ENCODE results near the gene CTCF.

CTCF gene

DNA sequence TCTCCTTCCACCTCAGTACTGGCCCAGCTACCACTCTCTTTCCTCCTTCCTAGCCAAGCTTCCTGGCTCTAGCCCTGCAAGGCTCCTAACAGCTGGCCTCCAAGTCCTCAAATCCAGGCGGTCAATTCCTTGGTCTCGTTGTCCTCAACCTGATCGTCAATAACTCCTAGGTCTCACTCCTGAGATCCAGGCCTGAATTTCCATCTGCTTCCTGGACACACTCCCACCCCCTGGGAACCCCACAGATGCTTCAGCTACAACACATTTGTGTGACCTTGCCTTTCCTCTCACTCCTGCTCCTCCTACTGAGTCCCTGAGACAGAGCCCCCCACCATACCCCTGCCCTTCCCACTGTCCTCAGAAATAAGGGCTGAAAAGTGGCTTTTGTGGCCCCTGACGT lies 101.9 kb downstream of the CTCF start:
- Mint-ChIP-seq H3K27ac (no peak overlapping the region), H3K4me1 (ENCODE audit: low read depth) (peaks cover 20% of the 10 kb centered on the region), H3K27me3 (no peaks in the 10 kb centered on the region), H3K4me3 (no peak overlapping the region), H3K9me3 (ENCODE audit: low read depth) (no peaks in the 10 kb centered on the region), H3K36me3 (peaks cover 5% of the 10 kb centered on the region)

DNA sequence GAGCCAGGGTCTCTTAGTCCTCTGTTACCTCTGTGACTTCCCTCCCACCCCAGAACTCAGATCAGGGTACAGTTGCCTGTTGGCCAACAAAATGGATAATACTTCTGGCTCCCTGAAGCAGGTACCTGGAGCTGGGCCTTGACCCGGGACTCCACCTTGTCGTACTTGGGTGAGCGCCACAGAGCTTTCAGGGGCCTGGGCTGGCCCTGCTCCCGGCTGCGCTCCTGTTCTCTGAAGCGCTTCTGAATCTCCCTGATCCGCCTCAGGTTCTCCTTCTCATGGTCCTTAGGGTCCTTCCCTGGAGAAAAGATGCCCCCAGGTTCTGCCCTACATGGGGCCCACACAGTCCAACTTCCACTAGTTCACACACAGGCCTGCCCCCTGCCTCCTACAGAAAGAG lies 102.5 kb downstream of the CTCF start:
- Mint-ChIP-seq H3K27ac (no peak overlapping the region), H3K36me3 (peaks cover 5% of the 10 kb centered on the region), H3K4me1 (ENCODE audit: low read depth) (peaks cover 20% of the 10 kb centered on the region), H3K9me3 (ENCODE audit: low read depth) (no peaks in the 10 kb centered on the region), H3K4me3 (peak overlapping the region; percentile 30), H3K27me3 (no peaks in the 10 kb centered on the region)

DNA sequence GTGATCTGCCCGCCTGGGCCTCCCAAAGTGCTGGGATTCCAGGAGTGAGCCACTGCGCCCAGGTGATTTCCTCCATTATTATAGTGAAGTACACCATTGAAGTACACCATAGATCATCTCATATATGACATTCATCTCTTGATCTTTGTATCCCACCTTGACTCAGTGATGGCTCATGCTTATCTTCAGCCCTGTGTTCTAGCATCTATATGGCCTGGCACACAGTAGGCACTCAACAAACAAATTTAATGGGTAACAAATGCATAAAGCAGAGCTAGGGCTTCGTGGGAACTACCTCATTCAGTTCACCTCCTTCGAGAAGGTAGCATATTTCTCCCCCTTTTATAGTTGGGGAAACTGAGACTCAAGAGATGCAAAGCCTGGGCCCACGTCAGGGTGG lies 103.3 kb downstream of the CTCF start:
- H3K27me3 Mint-ChIP-seq, result no peaks in the 10 kb centered on the region
- H3K9me3 Mint-ChIP-seq (ENCODE audit: low read depth), result no peaks in the 10 kb centered on the region
- H3K36me3 Mint-ChIP-seq, result peaks cover 5% of the 10 kb centered on the region
- H3K4me1 Mint-ChIP-seq (ENCODE audit: low read depth), result peaks cover 20% of the 10 kb centered on the region
- H3K4me3 Mint-ChIP-seq, result peak overlapping the region; percentile 74
- H3K27ac Mint-ChIP-seq, result no peak overlapping the region

DNA sequence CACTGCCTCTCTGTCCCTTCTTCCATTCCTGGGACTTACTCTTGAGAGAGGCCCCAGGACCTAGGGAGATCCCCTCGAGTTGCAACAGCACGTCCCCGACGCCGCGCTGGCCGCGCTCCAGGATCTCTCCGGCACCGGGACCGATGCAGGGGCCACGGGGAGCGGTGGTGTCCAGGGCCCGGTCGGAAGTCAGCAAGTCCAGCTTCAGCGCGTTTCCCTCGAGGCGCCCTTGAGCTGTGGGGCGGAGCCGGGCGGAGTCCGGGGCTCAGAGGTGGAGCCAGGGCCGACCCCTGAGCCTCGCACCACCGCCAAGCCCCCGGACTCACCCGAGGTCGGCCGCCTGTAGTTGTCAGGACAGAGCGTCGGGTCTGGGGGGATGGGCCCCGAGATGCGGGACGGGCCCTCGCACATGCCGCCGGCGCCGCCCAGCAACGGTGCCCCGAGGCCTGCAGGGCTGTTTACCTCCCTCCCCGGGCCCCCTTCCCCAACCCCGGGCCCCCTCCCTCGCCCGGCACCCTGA lies 103.8 kb downstream of the CTCF start:
- no peaks in the 10 kb centered on the region for H3K27me3 Mint-ChIP-seq
- no peaks in the 10 kb centered on the region for H3K9me3 Mint-ChIP-seq (ENCODE audit: low read depth)
- peaks cover 5% of the 10 kb centered on the region for H3K36me3 Mint-ChIP-seq
- H3K4me1 Mint-ChIP-seq (ENCODE audit: low read depth), result peaks cover 19% of the 10 kb centered on the region
- no peak overlapping the region for H3K27ac Mint-ChIP-seq
- H3K4me3 Mint-ChIP-seq, result peak overlapping the region; percentile 74

DNA sequence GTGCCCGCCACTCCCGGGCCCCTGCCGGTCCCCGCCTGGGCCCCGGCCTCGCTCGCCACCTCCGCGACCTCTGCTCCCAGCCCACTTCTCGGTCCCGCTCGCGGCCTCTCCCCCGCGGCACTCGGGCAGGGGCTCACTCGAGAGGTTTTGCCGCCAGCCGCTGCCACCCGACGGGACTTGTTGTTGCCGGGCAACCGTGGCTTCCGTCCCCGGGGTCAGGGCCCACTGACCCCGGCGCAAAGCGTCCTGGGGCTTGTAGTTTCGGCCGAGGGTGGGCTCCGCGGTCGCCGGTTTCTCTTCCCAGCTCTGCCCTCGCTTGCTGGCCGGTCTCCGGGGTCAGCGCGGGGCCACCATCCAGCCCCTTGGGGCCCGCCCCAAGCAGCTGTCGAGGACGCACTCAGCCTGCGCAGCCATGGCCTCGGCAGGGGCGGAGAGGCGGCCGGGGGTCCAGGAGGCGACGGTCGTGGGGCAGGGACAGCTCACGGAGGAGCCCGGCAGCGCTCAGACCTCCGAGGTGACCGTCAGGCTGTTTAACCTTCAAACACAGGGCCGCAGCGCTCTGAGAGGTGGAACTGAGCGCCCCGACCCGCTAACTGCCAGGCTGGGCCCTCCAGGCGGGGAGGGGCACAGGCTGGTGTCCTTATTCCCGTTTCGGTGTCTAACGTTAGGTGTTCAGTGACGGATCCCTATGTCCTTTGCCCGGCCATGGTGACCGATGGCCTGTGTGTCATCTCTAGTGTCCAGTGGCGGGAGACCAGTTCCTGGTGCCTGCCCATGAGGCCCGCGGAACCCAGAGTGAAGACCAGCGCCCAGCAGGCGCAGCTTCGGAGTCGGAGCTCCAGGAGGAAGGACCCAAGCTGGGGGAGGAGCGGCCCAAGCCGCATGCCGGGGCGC lies 104.5 kb downstream of the CTCF start, which contains the start of the genes C16orf86 and ENKD1:
TSS of gene C16orf86 (plus strand) at position 256 of the 894 bp plus-strand sequence. CDS start at position 413, 157 bp downstream.
TSS of gene ENKD1 (minus strand) at position 192 of the 894 bp plus-strand sequence. CDS start 308 bp downstream, outside the sequence.
- Mint-ChIP-seq H3K9me3 (ENCODE audit: low read depth) (no peaks in the 10 kb centered on the region), H3K4me1 (ENCODE audit: low read depth) (peaks cover 16% of the 10 kb centered on the region), H3K36me3 (peaks cover 5% of the 10 kb centered on the region), H3K27me3 (no peaks in the 10 kb centered on the region), H3K4me3 (peak within 1 kb of the TSS; percentile 81), H3K27ac (peak within 1 kb of the TSS; percentile 68)

DNA sequence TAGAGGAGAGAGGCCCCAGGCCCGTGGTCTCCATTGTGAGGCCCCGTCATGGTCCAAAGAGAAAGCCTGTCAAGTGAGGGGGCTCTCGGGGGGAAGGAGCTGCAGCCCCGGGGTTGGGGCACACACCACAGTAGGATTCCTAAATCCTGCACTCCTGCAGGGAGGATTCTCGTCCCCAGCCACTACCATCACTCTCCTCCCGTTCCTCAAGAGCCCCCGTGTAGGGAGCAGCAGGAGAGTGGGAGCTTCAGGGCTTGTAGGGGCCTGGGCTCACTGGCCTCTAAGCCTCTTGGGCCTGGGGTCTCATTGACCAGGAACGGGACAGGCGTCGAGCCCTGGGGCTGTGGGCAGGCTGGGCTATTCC lies 105.1 kb downstream of the CTCF start:
- Mint-ChIP-seq H3K4me1 (ENCODE audit: low read depth) (peaks cover 16% of the 10 kb centered on the region), H3K27ac (peak overlapping the region; percentile 68), H3K9me3 (ENCODE audit: low read depth) (no peaks in the 10 kb centered on the region)

DNA sequence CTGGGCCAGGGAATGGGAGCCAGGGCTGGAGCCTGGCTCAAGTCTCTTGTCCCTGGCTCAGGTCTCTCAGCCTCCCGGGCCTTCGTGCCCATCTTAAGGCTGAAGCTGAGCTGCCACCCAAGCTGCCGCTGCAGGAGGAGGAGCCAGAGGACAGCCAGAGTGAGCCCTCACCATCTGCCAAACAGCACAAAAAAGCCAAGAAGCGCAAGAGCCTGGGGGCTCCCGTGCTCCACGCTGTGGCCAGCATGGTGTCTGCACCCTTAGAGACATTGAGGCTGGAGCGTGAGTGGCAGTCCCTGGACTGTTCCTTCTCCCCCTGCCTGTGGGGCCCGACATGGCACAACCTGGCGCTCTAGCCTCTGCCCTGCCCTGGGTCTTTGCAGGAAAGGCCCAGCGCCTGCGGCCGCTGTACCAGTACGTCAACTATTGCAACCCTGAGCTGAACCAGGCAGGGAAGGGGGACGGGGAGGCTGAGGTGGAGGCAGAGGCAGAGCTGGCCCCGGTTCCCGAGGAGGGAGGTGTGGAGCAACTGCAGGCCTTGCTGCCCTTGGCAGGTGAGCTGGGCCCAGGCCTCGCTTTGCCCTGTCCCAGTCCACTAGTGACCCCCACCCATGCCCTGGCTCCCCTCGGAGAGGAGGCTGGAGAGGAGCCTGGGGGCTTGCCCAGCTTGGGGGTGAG lies 105.6 kb downstream of the CTCF start:
- H3K36me3 Mint-ChIP-seq, result peaks cover 5% of the 10 kb centered on the region
- peaks cover 15% of the 10 kb centered on the region for H3K4me1 Mint-ChIP-seq (ENCODE audit: low read depth)

More for the DNA sequence above, 105.1 kb downstream of the CTCF start:
- peaks cover 5% of the 10 kb centered on the region for H3K36me3 Mint-ChIP-seq
- H3K27me3 Mint-ChIP-seq, result no peaks in the 10 kb centered on the region
- H3K4me3 Mint-ChIP-seq, result peak overlapping the region; percentile 81

DNA sequence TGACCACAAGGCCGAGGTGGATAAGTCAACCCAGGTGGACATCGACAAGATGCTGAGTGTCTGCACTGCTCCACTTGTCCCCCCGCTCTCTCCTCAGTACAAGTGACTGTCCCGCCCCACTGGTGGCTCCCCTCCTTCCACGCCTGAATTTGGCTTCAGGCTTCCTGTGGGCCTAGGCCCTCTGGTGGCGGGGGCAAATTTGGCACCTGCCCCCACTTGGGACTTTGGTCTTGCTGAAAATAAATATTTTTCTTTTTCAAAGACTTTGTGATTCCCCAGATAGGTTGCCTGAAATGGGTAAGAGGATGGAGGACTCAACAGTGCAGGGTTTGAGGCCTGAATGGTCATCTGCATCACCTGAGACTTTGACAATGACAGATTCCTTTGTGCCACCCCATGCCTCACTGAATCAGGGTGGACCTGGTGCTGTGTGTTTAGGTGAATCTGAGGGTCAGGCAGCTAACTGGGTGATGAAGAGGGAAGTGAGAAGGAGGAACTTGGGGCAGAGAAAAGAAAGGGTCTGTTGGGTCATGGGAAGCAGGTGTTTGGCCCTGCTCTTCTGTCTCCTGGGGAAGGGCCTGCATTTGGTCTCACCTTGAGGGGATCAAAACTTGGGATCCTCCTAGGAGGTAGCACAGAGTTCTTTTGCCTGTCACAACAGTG lies 106.3 kb downstream of the CTCF start:
- no peaks in the 10 kb centered on the region for H3K27me3 Mint-ChIP-seq
- H3K27ac Mint-ChIP-seq, result no peak overlapping the region
- no peak overlapping the region for H3K4me3 Mint-ChIP-seq
- H3K36me3 Mint-ChIP-seq, result peaks cover 5% of the 10 kb centered on the region
- peaks cover 14% of the 10 kb centered on the region for H3K4me1 Mint-ChIP-seq (ENCODE audit: low read depth)
- no peaks in the 10 kb centered on the region for H3K9me3 Mint-ChIP-seq (ENCODE audit: low read depth)

More for the DNA sequence above, 105.6 kb downstream of the CTCF start:
- H3K27me3 Mint-ChIP-seq, result no peaks in the 10 kb centered on the region
- H3K4me3 Mint-ChIP-seq, result peak overlapping the region; percentile 81
- no peak overlapping the region for H3K27ac Mint-ChIP-seq
- no peaks in the 10 kb centered on the region for H3K9me3 Mint-ChIP-seq (ENCODE audit: low read depth)

DNA sequence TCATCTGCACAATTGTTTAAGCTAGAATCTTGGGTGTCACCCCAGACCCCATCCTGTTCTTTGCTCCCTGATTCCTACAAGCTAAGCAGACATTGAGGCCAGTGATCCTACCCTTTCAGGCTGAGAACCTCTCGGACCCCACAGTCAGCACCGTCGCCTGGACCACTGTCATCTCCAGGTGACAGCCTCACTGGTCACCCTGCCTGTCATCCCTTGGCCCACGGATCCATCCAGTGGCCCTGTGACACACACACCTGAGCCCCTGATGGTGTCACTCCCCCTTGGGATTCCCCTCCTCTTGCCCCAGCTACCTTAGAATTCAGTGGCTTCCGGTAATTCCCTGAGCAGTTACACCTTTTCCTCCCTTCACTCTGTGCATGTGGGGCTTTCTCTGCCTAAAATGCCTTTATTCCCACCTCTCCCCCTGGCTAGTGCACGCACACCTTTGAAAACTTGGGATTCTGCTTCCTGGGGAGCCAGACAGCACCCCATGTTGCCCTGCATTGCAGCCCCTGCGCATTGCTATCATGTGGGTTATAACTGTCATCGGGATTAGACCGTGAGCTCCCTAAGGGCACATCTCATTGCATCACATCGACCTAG lies 107.3 kb downstream of the CTCF start:
- H3K36me3 Mint-ChIP-seq, result peaks cover under 1% of the 10 kb centered on the region
- no peak overlapping the region for H3K27ac Mint-ChIP-seq
- no peaks in the 10 kb centered on the region for H3K27me3 Mint-ChIP-seq
- no peaks in the 10 kb centered on the region for H3K9me3 Mint-ChIP-seq (ENCODE audit: low read depth)
- H3K4me1 Mint-ChIP-seq (ENCODE audit: low read depth), result peaks cover 14% of the 10 kb centered on the region
- H3K4me3 Mint-ChIP-seq, result no peak overlapping the region

DNA sequence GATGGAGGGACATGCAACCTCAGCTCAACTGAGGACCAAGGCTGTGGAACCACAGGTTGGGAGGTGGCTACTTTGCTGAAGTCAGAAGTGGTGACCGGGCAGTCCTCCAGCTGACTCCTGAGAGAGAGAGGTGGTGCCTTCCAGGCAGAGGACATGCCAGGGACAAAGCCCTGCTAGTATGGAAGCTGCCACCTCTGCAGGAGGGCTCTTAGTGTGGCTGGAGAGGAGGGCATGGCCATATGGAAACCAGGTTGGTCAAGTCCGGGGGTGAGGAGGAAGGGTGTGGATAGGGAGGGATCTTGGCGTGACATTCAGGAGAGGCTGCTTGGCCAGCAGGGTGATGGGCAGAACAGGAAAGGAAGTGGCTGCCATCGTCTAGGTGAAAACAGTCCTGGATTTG lies 110.0 kb downstream of the CTCF start:
- Mint-ChIP-seq H3K9me3 (ENCODE audit: low read depth) (no peaks in the 10 kb centered on the region), H3K4me3 (no peak overlapping the region), H3K27ac (no peak overlapping the region), H3K27me3 (no peaks in the 10 kb centered on the region), H3K4me1 (ENCODE audit: low read depth) (peaks cover 6% of the 10 kb centered on the region), H3K36me3 (no peaks in the 10 kb centered on the region)

DNA sequence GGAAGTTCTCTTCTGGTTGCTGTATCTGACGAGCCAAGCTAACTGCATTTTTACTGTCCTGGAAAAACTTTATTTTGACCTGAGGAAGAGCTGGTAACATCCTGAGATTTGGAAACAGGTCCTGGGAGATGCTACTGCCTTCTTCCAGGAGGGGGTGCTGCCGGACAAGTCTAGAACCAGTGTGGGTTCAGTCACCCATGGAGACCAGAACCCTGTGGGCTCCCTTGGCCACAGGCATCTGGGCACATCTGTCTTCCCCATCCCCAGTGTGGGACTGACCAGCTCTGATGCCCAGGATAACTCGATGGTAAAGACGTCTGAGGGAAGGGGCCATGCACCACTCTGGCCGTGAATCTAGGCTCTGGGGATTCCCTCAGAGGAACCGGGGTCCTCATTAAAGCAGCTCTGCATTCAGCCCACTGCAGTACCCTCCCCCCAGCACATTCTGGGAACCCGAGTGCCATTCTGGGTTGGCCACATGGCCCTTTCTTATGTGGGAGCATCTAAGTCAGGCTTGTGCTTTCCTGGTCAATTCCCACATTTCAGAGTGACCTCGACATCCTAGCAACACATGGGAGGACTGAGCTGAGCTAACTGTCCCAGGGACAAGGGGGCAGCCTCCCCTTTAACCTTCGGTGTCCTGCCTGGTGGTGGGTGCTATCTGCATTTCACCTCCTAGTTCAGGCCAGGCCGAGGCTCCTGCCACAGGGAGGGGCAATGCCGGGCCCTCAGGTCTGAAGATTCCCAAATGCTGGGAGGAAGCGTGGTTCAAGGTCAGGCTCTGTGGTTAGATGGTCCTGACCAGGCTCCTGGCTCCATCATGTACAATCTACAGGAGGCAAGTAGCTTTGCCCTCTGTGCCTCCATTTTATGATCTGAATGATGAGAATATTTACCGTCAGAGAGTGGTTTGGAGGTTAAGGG lies 110.7 kb downstream of the CTCF start:
- H3K27ac Mint-ChIP-seq, result no peak overlapping the region
- H3K27me3 Mint-ChIP-seq, result no peaks in the 10 kb centered on the region
- no peaks in the 10 kb centered on the region for H3K36me3 Mint-ChIP-seq
- peaks cover 3% of the 10 kb centered on the region for H3K4me1 Mint-ChIP-seq (ENCODE audit: low read depth)
- H3K9me3 Mint-ChIP-seq (ENCODE audit: low read depth), result no peaks in the 10 kb centered on the region
- no peak overlapping the region for H3K4me3 Mint-ChIP-seq

DNA sequence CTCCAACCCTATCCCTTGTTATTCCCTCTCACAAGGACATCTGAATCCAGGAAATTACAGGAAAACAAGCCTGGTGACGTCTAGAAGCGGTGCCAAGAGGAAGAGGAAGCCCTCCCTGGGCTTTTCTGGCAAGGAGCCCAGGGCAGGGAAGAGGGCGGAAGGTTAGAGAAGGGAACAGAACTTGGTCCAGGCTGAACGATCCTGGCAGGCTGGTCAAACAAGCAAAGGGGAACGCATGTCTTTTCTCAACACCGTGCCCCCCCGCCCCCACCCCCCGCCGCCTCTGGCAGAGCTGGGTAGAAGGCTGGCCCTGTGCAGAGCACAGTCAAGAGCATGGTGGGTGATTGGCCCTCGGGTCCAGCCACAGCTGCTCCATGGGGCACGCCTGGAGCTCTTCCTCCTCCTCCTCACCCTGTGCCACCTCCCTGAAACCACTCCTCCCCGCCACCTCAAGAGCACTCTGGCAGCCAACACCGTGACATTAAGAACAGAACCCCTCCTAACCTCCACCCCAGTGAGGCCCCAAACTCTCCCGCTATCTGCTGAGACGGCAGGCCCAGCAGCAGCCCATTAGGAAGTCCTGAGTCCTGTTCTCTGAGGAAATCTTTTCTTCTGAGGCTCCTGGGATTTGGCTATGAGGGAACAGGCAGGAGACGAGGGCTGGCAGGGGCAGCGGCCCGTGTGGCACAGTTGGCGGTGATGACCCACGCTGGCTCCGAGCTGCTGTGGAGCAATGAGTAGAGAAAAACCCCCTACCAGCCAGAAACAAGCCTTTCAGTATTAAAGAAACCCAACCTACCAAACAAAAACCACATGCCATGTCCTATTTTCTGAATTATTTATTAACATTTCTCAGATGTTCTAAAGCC lies 111.6 kb downstream of the CTCF start:
- Mint-ChIP-seq H3K4me1 (ENCODE audit: low read depth) (peaks cover 2% of the 10 kb centered on the region), H3K4me3 (no peak overlapping the region), H3K9me3 (ENCODE audit: low read depth) (no peaks in the 10 kb centered on the region), H3K36me3 (no peaks in the 10 kb centered on the region), H3K27me3 (no peaks in the 10 kb centered on the region), H3K27ac (no peak overlapping the region)

Measured in activated naive CD8-positive, alpha-beta T cell (primary cell).